Body of pancreas (tissue), 4 donors: Measurements from ENCODE around the gene SRPK1. TPM values are rescaled to one million over a fixed set of nuclear protein-coding genes. Genes with fewer than 3 reads are reported as not detected.

Source experiments
- ATAC-seq: fragments of 150-250 bp; one replicate; pipeline ENCODE4 v1.9.1; 2016
- DNase-seq, 4 donors: peaks; one replicate each; pipeline ENCODE4 v3.0.0-alpha.2; 2019
- H3K27ac ChIP-seq, 4 donors: fragments of 200-600 bp; sonication (generic); 1 replicate in 3 of 4; 2 replicates in 1 of 4; pipeline versions ENCODE4 v1.5.1 to v1.6.1; 2016 to 2019; ENCODE audit warnings: mild to moderate bottlenecking in 1 of 4, mixed read lengths in 1 of 4, moderate library complexity in 1 of 4
- H3K27me3 ChIP-seq, 2 donors: fragments of 200-600 bp; sonication (generic); one replicate each; pipeline ENCODE4 v1.6.0; 2016; ENCODE audit warnings: mild to moderate bottlenecking in 1 of 2
- H3K36me3 ChIP-seq, 2 donors: fragments of 200-600 bp; sonication (generic); replicated peaks in 1 of 2; 2 replicates each; pipeline ENCODE4 v1.5.1; 2016; ENCODE audit warnings: low read depth in 2 of 2; ENCODE audit not compliant: insufficient read depth in 1 of 2
- H3K4me1 ChIP-seq: fragments of 200-600 bp; sonication (generic); one replicate; pipeline ENCODE4 v1.6.0; 2016
- H3K4me3 ChIP-seq, 2 donors: fragments of 200-600 bp; sonication (generic); 1 replicate in 1 of 2; 2 replicates in 1 of 2; pipeline ENCODE4 v1.5.1; 2016 to 2019
- H3K9me3 ChIP-seq, 3 donors: fragments of 200-600 bp; sonication (generic); 1 replicate in 2 of 3; 2 replicates in 1 of 3; pipeline ENCODE4 v1.5.1; 2016
- POLR2A ChIP-seq, 3 donors: fragments of 450-650 bp; IDR thresholded peaks; one replicate each; pipeline ENCODE4 v1.6.1; 2016; ENCODE audit warnings: antibody characterized with exemption in 3 of 3, mild to moderate bottlenecking in 2 of 3
- WGBS, 2 donors: methylation state at CpG; one replicate each; pipeline ENCODE4 v1.1.5; 2017; 5-methylcytosine and 5-hydroxymethylcytosine counted together
- intact Hi-C: fragments of 100-400 bp; cut with DNase I; formaldehyde crosslinking; loops from one replicate; pipeline ENCODE4 v1.15.1; 2023
- total RNA-seq, 2 donors: library from RNA; depleted of rRNA; stranded (reverse); fragments of >200 nt; gene quantifications; one replicate each; pipeline ENCODE4 v1.1.0, GENCODE V29; 2016
- TF ChIP-seq, protein P1 (sequence below), 7 experiments: fragments of 450-650 bp in 4 of 7; fragments of 200-600 bp in 3 of 7; sonication (generic) in 3 of 7; IDR thresholded peaks; one replicate each; pipeline ENCODE4 v1.5.1; 2016 to 2019; ENCODE audit warnings: antibody characterized with exemption in 7 of 7

SRPK1 gene
- total RNA-seq, 2 donors from 2014 or later = 30.4 to 80.4 TPM

DNA sequence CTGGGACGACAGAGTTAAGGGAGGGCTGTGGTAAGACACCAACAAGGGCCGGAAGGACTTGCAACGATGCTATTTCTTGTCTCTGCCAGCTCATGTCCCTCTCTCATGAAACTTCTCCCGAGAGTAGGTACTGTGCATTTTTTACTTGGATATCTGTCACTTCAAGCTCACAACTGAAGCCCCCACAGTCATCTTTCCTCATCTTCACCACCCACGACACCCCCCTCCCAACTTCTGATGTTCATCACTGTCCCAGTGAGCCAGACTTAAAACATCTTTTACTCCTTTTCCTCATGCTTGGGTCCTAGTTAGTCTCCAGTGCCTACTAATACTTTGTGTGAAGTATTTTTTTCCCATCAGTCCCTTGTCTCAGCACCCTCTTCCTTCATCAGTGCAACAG is 34.6 kb upstream of the SRPK1 start:
- TF ChIP-seq POLR2A (IDR thresholded peaks at IDR 0.05) = no peak
- TF ChIP-seq, protein P1, sequence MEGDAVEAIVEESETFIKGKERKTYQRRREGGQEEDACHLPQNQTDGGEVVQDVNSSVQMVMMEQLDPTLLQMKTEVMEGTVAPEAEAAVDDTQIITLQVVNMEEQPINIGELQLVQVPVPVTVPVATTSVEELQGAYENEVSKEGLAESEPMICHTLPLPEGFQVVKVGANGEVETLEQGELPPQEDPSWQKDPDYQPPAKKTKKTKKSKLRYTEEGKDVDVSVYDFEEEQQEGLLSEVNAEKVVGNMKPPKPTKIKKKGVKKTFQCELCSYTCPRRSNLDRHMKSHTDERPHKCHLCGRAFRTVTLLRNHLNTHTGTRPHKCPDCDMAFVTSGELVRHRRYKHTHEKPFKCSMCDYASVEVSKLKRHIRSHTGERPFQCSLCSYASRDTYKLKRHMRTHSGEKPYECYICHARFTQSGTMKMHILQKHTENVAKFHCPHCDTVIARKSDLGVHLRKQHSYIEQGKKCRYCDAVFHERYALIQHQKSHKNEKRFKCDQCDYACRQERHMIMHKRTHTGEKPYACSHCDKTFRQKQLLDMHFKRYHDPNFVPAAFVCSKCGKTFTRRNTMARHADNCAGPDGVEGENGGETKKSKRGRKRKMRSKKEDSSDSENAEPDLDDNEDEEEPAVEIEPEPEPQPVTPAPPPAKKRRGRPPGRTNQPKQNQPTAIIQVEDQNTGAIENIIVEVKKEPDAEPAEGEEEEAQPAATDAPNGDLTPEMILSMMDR (IDR thresholded peaks at IDR 0.05) = no peak
- 74 to 77% methylated on average over 5 of the region's 5 CpGs for WGBS, 2 donors
- Histone ChIP-seq H3K36me3 (no peaks in the 10 kb centered on the region), H3K27me3 (no peaks in the 10 kb centered on the region), H3K9me3 (no peaks in the 10 kb centered on the region), H3K27ac (no peak overlapping the region), H3K4me3 (no peak overlapping the region), H3K4me1 (no peaks in the 10 kb centered on the region)
- intact Hi-C loops = no loop called here
- DNase-seq (no peak), ATAC-seq (no peak)

DNA sequence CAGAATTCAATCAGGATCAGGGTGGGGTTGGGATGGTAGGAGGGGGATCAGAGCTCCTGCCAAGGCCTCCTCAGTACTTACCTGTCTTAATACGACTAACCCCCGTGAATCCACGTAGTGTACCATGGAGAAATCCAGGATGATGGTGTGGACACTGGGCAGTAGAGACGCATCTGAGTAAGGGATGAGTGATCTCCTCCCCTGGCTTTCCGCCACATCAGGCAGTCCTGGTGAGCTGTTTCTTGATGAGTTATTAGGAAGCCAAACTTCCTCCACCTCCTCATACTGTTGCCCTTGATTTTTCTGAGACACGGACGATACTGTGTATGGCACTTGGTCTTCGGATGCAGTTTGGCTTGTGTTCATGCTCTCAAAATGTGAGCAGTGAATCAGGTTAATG is 34.2 kb upstream of the SRPK1 start:
- intact Hi-C loops = no loop called here

DNA sequence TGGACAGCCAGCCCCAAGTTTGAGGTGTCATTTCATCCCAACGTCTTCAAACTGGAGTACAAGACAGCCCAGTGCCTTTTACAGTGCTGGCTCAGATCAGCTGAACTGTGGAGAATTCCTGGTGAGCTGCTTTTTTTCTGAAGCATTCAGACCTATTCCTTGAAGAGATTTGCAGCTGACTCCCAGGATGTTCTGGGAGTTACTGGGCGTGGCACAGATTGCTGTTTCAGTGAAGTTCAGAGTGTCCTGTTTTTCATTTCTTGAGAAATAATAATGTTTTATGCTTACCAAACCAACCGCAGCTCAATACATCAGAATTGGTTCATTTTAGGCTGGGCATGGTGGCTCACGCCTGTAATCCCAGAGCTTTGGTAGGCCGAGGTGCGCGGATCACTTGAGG is 33.4 kb upstream of the SRPK1 start:
- Histone ChIP-seq H3K9me3 (no peaks in the 10 kb centered on the region), H3K4me3 (no peak overlapping the region), H3K27ac (no peak overlapping the region), H3K4me1 (no peaks in the 10 kb centered on the region), H3K27me3 (no peaks in the 10 kb centered on the region), H3K36me3 (no peaks in the 10 kb centered on the region)
- DNase-seq = no peak
- no peak for TF ChIP-seq POLR2A (IDR thresholded peaks at IDR 0.05)
- no peak for ATAC-seq
- intact Hi-C loops = no loop called here
- WGBS, 2 donors = 92% methylated on average over 7 of the region's 7 CpGs

More for the DNA sequence above, 34.2 kb upstream of the SRPK1 start:
- H3K27ac ChIP-seq = no peak overlapping the region
- H3K9me3 ChIP-seq = no peaks in the 10 kb centered on the region
- no peak for ATAC-seq
- H3K4me3 ChIP-seq = no peak overlapping the region
- TF ChIP-seq, protein P1 (IDR thresholded peaks at IDR 0.05) = no peak
- TF ChIP-seq POLR2A (IDR thresholded peaks at IDR 0.05) = no peak
- no peaks in the 10 kb centered on the region for H3K36me3 ChIP-seq
- no peaks in the 10 kb centered on the region for H3K27me3 ChIP-seq
- no peak for DNase-seq
- WGBS, 2 donors = 91 to 93% methylated on average over 8 of the region's 8 CpGs
- no peaks in the 10 kb centered on the region for H3K4me1 ChIP-seq

DNA sequence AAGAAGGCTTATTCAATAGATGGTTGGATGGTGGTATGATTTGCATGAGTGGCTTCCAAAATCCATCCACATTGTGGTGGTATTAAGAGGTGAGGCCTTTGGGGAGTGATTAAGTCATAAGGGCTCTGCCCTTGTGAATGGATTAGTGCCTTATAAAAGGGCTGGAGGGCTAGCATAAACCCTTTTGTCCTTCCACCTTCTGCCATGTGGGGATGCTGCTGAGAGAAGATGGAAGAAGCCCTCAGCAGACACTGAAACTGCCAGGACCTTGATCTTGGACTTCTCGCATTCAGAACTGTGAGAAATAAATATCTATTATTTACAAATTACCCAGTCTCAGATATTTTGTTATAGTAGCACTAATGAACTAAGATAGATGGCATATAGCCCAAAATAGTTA is 27.8 kb upstream of the SRPK1 start:
- H3K27ac ChIP-seq = no peak overlapping the region
- H3K9me3 ChIP-seq = no peaks in the 10 kb centered on the region
- H3K27me3 ChIP-seq = no peaks in the 10 kb centered on the region
- H3K4me3 ChIP-seq = no peak overlapping the region
- H3K4me1 ChIP-seq = no peaks in the 10 kb centered on the region
- DNase-seq (no peak), ATAC-seq (no peak)
- WGBS, 2 donors = 88 to 100% methylated on average over 1 of the region's 1 CpG
- TF ChIP-seq POLR2A (IDR thresholded peaks at IDR 0.05) = no peak
- TF ChIP-seq, protein P1 (IDR thresholded peaks at IDR 0.05) = no peak
- no peaks in the 10 kb centered on the region for H3K36me3 ChIP-seq
- intact Hi-C loops = no loop called here

DNA sequence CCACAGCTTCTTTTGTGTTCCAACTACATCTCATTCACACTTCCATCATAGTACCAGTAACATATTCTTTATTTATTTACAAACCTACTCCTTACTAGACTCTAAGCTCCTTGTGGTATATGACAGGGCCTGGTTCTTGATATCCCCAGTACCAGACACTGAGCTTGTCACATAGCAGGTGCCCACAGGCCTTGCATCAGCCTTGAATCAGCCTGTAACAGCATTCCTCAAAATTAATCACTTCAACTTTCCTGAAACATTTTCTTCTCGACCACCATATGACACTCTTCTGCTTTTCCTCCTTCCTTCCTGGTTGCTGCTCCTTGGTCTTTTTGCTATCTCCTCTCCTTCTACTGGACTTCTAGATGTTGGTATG is 24.7 kb upstream of the SRPK1 start:
- 67 to 79% methylated on average over 1 of the region's 1 CpG for WGBS, 2 donors
- no peaks in the 10 kb centered on the region for H3K27me3 ChIP-seq
- H3K27ac ChIP-seq = no peak overlapping the region
- H3K4me1 ChIP-seq = no peaks in the 10 kb centered on the region
- no peaks in the 10 kb centered on the region for H3K9me3 ChIP-seq
- no peak for DNase-seq
- H3K4me3 ChIP-seq = no peak overlapping the region
- TF ChIP-seq POLR2A (IDR thresholded peaks at IDR 0.05) = no peak
- TF ChIP-seq, protein P1 (IDR thresholded peaks at IDR 0.05) = no peak
- no peaks in the 10 kb centered on the region for H3K36me3 ChIP-seq
- intact Hi-C loops = no loop called here
- ATAC-seq = no peak
